AG04449 (cell line): ENCODE results near the gene C3AR1.

Experiments
- CTCF ChIA-PET: fragments of 350-600 bp; formaldehyde crosslinking; extraction: SDS; loops from one replicate; lab custom pipeline; 2021; ENCODE audit warnings: antibody characterized with exemption; lab: Yijun Ruan, JAX
- POLR2A ChIA-PET: fragments of 400-600, 350-600 bp; formaldehyde crosslinking; extraction: SDS; loops from one replicate; lab custom pipeline; 2020; ENCODE audit warnings: antibody characterized with exemption, inconsistent platforms; lab: Yijun Ruan, JAX
- DNase-seq: peaks from one replicate; pipeline ENCODE4 v3.0.0-alpha.2; 2010; ENCODE audit warnings: low read depth, low spot score
- H3K4me3 ChIP-seq: 2 replicates; pipeline ENCODE4 v1.5.1; 2011; ENCODE audit warnings: low read depth, mild to moderate bottlenecking, control low read depth, low read length
- CTCF ChIP-seq: IDR thresholded peaks from one replicate; pipeline ENCODE4 v1.5.1; 2011; ENCODE audit warnings: mild to moderate bottlenecking, moderate library complexity, low read length, control low read depth, inconsistent platforms; ENCODE audit not compliant: insufficient read depth; ENCODE audit errors: missing control alignments

C3AR1 gene

GRCh38 chr12:8040791-8041190 lies 25.4 kb downstream of the C3AR1 start:
- CTCF ChIA-PET, result interaction anchor here (0.7 to 1.2 kb wide), 2 partner anchors 37 to 197 kb away, joined by 3 read pairs; no protein-coding TSS in a partner anchor
- H3K4me3 ChIP-seq, result no peak overlapping the region
- POLR2A ChIA-PET, result interaction anchor here (0.9 to 1.1 kb wide), 2 partner anchors 37 to 105 kb away, joined by 3 read pairs; partner anchors contain the start of gene SLC2A3
- TF ChIP-seq CTCF, result no peak
- DNase-seq, result no peak

- peak overlapping the region; percentile 45 for H3K4me3 ChIP-seq
Observed at GRCh38 chr12:8038659-8039114, 27.5 kb downstream of the C3AR1 start.

GRCh38 chr12:8037947-8038346 lies 28.2 kb downstream of the C3AR1 start:
- ChIA-PET POLR2A (interaction anchor here (1.0 kb wide), 1 partner anchor 105 kb away, joined by 4 read pairs; no protein-coding TSS in a partner anchor), CTCF (interaction anchor here (0.6 to 2.7 kb wide), 9 partner anchors 8 to 194 kb away, joined by 3 to 20 read pairs (median 5); no protein-coding TSS in a partner anchor)
- H3K4me3 ChIP-seq, result no peak overlapping the region
- no peak for DNase-seq
- TF ChIP-seq CTCF, result no peak

More at GRCh38 chr12:8038659-8039114, 27.5 kb downstream of the C3AR1 start:
- CTCF ChIA-PET, result interaction anchor here (0.6 to 2.7 kb wide), 10 partner anchors 8 to 199 kb away, joined by 3 to 20 read pairs (median 5); no protein-coding TSS in a partner anchor
- TF ChIP-seq CTCF, result no peak
- DNase-seq, result no peak
- POLR2A ChIA-PET, result interaction anchor here (0.5 to 1.2 kb wide), 4 partner anchors 12 to 120 kb away, joined by 3 to 5 read pairs (median 4); partner anchors contain the start of gene SLC2A3

- TF ChIP-seq CTCF, result no peak
- DNase-seq, result no peak
- ChIA-PET CTCF (interaction anchor here (1.7 to 5.6 kb wide), 4 partner anchors 8 to 41 kb away, joined by 8 to 66 read pairs (median 16); no protein-coding TSS in a partner anchor), POLR2A (no interaction called here)
- H3K4me3 ChIP-seq, result no peak overlapping the region
Observed at GRCh38 chr12:8037046-8037663, 29.0 kb downstream of the C3AR1 start.

- CTCF ChIA-PET, result interaction anchor here (3.0 to 5.6 kb wide), 3 partner anchors 8 to 103 kb away, joined by 13 to 66 read pairs (median 18); no protein-coding TSS in a partner anchor
- TF ChIP-seq CTCF, result no peak
- H3K4me3 ChIP-seq, result no peak overlapping the region
- no peak for DNase-seq
- POLR2A ChIA-PET, result no interaction called here
Observed at GRCh38 chr12:8036346-8036745, 29.8 kb downstream of the C3AR1 start.

- no peak for TF ChIP-seq CTCF
- CTCF ChIA-PET, result interaction anchor here (3.0 to 5.6 kb wide), 3 partner anchors 9 to 102 kb away, joined by 13 to 66 read pairs (median 18); no protein-coding TSS in a partner anchor
- DNase-seq, result no peak
- POLR2A ChIA-PET, result no interaction called here
- H3K4me3 ChIP-seq, result no peak overlapping the region
Observed at GRCh38 chr12:8035440-8036010, 30.6 kb downstream of the C3AR1 start.
